GM06990 (cell line): ENCODE results near the gene TAF3.

ENCODE experiments used
- DNase-seq: peaks from one replicate; pipeline ENCODE4 v3.0.0-alpha.2; 2011; ENCODE audit not compliant: insufficient read length; ENCODE audit errors: extremely low read depth
- H3K27me3 ChIP-seq: replicated peaks from 2 replicates; pipeline ENCODE4 v1.6.0; 2011; ENCODE audit warnings: low read length; ENCODE audit not compliant: control insufficient read depth, insufficient read depth
- H3K36me3 ChIP-seq: 2 replicates; pipeline ENCODE4 v1.5.1; 2011; ENCODE audit warnings: low read length; ENCODE audit not compliant: control insufficient read depth, insufficient read depth
- H3K4me3 ChIP-seq: replicated peaks from 2 replicates; pipeline ENCODE4 v1.5.1; 2011; ENCODE audit warnings: low read depth, mild to moderate bottlenecking, control low read depth, low read length
- TF ChIP-seq, protein P1 (sequence below): IDR thresholded peaks from 2 replicates; pipeline ENCODE4 v1.5.1; 2011; ENCODE audit warnings: low read length, control low read depth, mild to moderate bottlenecking, inconsistent platforms; ENCODE audit not compliant: insufficient read depth, poor library complexity, severe bottlenecking

TAF3 gene

GRCh38 chr10:7980196-7980595 lies 161.9 kb downstream of the TAF3 start:
- Histone ChIP-seq H3K27me3 (no peaks in the 10 kb centered on the region), H3K4me3 (no peak overlapping the region), H3K36me3 (no peaks in the 10 kb centered on the region)
- TF ChIP-seq, protein P1, sequence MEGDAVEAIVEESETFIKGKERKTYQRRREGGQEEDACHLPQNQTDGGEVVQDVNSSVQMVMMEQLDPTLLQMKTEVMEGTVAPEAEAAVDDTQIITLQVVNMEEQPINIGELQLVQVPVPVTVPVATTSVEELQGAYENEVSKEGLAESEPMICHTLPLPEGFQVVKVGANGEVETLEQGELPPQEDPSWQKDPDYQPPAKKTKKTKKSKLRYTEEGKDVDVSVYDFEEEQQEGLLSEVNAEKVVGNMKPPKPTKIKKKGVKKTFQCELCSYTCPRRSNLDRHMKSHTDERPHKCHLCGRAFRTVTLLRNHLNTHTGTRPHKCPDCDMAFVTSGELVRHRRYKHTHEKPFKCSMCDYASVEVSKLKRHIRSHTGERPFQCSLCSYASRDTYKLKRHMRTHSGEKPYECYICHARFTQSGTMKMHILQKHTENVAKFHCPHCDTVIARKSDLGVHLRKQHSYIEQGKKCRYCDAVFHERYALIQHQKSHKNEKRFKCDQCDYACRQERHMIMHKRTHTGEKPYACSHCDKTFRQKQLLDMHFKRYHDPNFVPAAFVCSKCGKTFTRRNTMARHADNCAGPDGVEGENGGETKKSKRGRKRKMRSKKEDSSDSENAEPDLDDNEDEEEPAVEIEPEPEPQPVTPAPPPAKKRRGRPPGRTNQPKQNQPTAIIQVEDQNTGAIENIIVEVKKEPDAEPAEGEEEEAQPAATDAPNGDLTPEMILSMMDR, result no peak
- no peak for DNase-seq

DNA sequence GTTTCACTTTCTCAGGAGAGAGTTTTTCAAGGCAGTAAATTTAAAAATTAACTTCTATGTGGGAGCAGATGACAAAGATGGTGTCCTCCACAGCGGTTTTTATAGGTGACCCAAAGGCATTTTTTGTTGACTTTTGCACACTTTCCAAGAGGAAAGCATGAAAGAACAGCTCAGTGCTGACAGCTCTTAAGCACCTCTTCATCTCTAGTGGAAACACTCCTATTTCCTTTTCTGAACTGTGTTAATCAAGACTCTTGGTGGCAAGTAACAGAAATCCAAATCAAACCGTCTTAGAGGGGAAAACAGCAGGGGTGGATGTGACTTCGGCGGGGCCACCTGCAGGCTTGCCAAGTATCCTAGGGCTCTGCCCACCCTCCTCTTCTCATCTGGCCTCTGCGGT lies 164.4 kb downstream of the TAF3 start:
- Histone ChIP-seq H3K4me3 (no peak overlapping the region), H3K36me3 (no peaks in the 10 kb centered on the region), H3K27me3 (no peaks in the 10 kb centered on the region)
- DNase-seq, result no peak
- TF ChIP-seq, protein P1, result no peak

DNA sequence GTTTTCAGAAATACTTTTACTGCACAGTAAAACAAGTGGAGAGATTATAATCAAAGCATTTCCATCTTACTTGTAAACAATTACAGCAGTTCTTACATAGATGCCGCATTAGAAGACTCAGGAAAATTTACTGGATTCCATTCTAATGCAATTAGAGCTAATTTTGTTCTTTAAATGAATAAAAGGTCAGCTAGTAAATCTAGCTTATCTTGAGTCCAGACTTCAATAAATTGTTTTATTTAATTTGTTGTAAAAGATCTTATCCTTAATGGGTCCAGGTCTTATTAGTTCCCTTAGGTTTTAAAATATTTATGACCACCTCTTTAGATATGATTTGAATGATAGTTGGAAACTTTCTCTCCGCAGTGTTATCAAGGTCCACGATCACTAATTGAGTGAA lies 166.0 kb downstream of the TAF3 start:
- H3K27me3 ChIP-seq, result no peaks in the 10 kb centered on the region
- H3K36me3 ChIP-seq, result no peaks in the 10 kb centered on the region
- TF ChIP-seq, protein P1, result no peak
- DNase-seq, result no peak
- no peak overlapping the region for H3K4me3 ChIP-seq

- no peaks in the 10 kb centered on the region for H3K27me3 ChIP-seq
- TF ChIP-seq, protein P1, result no peak
- DNase-seq, result no peak
- H3K4me3 ChIP-seq, result no peak overlapping the region
- H3K36me3 ChIP-seq, result no peaks in the 10 kb centered on the region
Observed at GRCh38 chr10:7984896-7985295, 166.6 kb downstream of the TAF3 start.

DNA sequence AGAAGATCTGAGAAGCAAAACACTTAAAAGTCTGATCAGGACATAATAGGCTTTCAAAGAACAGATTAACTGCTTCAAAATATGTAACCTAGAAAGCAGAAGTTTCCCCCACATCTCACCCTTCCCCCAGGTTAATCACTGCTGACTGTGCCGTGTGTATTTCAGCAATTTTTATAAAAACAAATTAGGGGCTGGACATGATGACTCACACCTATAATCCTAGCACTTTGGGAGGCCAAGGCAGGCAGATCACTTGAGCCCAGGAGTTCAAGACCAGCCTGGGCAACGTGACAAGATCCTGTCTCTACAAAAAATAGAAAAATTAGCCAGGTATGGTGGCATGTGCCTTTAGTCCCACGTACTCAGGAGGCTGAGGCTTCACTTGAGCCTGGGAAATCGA lies 168.5 kb downstream of the TAF3 start:
- no peaks in the 10 kb centered on the region for H3K36me3 ChIP-seq
- no peak for DNase-seq
- no peak overlapping the region for H3K4me3 ChIP-seq
- no peaks in the 10 kb centered on the region for H3K27me3 ChIP-seq
- TF ChIP-seq, protein P1, result no peak

GRCh38 chr10:7988989-7989388 lies 170.7 kb downstream of the TAF3 start:
- Histone ChIP-seq H3K36me3 (no peaks in the 10 kb centered on the region), H3K4me3 (no peak overlapping the region), H3K27me3 (no peaks in the 10 kb centered on the region)
- DNase-seq, result no peak
- TF ChIP-seq, protein P1, result no peak
